OCI-LY3 (cell line): Measurements from ENCODE around the gene ARHGDIA.

Experiments
- EZH2phosphoT487 ChIP-seq: fragments of 200-600 bp; shearing (Covaris generic); IDR thresholded peaks from 2 replicates; pipeline ENCODE4 v1.6.1; 2018; ENCODE audit warnings: antibody characterized with exemption, mixed run types, low read depth
- TF ChIP-seq, protein P1 (sequence below): fragments of 200-600, 300-600 bp; sonication (generic); IDR thresholded peaks from 2 replicates; pipeline ENCODE4 v1.5.1; 2014; ENCODE audit warnings: antibody characterized with exemption, low read length, low read depth

DNA sequence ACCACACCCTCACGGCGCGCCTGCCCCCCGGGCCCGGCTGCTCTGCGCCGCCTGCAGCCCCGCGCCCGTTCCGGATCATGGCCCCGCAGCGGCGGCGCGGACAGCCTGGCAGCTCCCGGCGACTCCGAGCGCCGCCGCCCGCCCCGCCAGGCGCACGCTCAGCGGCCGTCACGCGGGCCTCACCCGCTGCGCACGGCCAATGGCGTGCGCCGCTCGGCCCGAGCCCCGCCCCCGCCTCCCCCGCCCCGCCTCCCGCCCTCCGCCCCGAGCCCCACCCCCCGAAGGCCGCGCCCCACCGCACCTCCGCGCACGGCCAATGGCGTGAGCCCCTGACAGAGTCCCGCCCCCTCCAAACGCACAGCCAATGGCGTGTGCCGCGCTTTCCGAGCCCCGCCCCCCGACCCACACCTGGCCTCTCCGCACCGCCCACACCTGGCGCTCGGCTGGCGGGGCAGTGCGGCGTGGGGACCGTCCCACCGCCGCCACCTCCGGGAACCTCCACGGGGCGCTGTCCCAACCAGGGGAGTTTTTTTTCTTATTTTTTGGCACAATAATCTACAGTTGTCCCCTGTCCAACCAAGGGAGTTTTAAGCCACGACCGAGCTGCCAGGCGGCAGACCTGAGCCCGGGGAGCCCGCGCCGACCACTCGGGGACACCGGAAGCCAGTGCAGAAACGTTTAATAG lies 40.3 kb upstream of the ARHGDIA start, which contains the start of gene PCYT2:
- TF ChIP-seq, protein P1, sequence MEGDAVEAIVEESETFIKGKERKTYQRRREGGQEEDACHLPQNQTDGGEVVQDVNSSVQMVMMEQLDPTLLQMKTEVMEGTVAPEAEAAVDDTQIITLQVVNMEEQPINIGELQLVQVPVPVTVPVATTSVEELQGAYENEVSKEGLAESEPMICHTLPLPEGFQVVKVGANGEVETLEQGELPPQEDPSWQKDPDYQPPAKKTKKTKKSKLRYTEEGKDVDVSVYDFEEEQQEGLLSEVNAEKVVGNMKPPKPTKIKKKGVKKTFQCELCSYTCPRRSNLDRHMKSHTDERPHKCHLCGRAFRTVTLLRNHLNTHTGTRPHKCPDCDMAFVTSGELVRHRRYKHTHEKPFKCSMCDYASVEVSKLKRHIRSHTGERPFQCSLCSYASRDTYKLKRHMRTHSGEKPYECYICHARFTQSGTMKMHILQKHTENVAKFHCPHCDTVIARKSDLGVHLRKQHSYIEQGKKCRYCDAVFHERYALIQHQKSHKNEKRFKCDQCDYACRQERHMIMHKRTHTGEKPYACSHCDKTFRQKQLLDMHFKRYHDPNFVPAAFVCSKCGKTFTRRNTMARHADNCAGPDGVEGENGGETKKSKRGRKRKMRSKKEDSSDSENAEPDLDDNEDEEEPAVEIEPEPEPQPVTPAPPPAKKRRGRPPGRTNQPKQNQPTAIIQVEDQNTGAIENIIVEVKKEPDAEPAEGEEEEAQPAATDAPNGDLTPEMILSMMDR, result no peak
- TF ChIP-seq EZH2phosphoT487, result no peak
